ENCODE results near the gene SREBF1.

The SREBF1 gene

DNA sequence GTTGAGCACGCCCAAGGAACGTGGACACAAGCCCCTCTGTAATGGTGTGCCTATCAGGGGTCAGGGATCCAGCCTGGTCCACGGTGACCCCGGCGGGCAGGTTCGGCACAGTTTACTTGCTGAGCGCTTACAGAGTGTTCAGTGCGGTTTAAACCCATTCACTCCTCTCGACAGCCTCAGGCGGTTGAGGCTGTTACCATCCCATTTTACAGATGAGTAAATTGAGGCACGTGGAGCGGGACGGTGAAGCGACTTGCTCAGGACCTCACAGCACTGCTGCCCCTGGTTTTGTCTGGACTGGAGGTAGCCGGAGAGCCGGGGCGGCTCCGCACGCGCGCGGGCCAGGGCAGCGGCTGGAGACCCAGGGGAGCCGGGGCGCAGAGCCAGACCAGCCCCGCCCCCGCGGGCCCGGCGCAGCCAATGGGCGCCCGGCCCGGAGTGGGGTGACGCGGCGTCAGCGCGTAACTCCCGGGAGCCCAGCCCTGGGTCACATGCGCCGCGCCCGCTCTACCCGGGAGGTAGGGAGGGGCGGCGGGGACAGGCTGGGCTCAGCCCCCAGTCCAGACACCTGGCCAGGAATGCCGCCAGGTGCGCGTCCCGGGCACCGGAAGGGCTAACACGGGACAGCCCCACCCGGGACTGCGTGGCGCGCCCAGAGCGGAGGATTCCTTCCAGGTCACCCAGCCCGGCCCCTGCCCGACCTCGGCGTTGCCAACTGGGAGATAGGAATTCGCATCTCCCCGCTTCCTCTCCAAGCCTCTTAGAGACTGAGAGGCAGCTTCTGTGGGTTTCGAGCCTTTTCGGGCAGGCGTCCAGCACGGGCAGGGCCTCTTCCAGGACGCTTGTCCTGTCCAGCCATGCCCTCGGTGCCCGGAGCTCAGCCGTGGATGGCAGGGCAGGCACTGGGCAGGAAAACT is 3.3 kb upstream of the SREBF1 start:
- peak; percentile 86 to 88 for DNase-seq

DNA sequence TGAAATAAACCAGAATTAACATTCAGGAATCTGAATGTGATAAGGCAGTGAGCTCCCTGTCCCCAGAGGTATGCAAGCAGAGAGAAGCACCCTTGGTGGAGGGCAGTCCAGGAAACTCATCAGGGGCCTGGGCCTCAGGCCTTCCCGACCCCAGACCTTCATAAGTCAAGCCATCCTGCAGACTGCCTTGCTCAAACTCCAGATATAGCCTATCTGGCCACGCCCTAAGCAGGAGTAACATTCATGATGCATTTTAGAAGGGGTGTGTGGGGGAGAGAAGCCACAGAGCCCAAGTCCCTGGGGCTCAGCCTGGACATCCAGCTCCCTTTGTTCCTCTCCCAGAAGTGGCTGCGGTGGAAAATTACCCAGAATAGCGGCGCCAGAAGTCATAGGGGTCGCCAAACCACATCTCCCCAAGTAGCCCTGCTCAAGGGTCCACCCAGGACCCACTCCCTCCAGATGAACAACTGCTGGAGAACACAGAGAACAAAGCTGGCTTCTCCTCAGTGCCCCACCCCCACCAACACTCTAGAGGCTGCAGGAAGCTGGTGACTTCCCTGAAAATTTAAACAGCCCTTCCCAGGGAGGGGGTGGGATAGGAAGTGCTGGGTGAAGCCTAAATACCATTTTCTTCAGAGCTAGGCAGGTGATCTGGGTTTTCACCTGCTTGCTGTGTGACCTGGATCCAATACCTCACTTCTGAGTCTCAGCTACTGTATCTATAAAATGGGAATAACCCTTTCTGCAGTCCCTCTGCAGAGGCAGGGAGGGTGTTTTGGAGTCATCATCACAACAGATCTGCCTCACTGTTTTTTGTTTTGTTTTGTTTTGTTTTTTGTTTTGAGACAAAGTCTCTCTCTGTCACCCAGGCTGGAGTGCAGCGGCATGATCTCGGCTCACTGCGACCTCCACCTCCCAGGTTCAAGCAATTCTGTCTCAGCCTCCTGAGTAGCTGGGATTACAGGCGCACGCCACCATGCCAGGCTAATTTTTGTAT is 1.5 kb upstream of the SREBF1 start:
- no peak for DNase-seq

DNA sequence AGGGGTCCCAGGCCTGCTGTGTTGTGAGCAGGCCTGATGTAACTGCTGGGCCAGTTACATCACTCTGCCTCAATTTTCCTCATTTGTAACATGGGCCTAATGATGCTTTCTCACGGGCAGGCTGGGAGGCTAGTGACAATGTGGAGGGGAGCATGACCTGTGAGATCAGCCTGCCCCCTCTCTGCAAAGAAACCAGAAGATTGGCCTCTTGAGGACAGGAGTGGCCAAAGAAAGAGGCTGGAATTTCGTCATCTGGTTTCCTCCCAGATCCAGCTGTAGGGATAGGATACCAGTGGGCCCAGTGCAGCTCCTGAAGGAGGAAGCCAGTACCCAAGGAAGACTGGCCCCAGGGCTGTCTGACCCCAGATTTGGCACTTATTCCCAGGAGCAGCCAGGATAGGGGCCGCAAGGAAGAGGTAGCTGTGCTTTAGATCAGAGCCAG is 615 bp upstream of the SREBF1 start:
- DNase-seq, result no peak

DNA sequence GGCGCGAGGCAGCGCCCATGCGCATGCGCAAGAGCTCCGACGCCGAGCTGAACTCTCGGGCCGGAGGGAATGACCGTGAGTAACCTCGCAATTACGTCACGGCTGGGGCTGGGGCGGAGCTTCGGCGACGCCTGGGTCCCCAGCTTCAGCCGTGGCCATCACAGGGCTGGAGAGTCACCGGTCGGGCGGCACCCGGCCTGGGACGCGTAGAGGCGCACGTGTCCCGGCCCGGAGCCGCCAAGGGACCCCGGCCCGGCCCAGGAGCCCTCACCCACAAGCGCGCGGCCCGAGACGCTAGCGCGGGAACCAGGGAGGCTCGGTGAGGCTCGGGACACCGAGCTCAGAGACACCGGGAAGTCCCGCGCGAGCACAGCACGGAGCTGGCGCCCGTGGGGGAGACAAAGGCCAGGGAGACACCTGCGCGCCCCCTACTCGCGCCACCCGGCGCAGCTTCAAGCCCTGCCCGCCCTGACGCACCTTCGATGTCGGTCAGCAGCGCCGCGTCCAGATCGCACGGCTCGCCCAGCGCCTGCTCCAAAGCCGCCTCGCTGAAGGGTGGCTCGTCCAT is 452 bp downstream of the SREBF1 start:
- peak; percentile 97 for DNase-seq

DNA sequence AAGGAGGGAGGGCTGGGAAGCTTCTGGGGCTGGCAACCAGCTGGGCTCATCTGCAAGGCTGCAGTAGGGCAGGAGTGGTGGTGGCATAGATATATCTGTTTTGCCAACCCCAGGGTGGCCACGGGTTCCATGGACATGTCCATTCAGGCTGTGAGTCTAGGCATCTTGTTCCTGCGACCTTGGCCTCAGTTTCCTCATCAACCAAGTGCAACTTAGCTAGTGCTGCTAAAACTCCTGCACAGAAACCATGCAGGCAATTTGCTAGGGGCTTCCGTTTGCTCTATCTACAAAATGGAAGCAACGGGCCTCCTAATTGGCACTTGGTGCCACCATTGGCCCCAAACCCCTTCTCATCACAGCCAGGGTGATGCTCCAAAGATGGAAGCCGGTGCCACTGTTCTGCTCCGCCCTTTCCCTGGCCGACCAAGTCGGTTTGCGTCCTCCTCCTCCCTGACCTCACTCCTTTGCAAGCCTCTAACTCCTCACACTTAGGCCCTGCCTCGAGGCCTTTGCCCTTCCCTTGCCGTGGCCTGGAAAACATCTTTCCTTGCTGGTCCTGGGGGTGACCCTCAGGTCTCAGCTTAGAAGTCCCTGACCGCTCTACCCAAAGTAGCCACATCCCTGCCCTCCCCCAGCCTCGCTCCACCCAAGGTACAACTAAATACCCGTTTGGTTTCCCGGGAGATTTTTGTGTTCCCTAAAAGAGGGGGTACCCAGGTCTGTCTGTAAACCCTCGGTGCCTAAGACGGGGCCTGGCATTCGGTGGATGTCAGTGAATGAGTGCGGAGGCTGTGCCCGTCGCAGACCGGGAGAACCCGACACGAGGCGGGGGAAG is 1.2 kb downstream of the SREBF1 start:
- DNase-seq, result no peak

DNA sequence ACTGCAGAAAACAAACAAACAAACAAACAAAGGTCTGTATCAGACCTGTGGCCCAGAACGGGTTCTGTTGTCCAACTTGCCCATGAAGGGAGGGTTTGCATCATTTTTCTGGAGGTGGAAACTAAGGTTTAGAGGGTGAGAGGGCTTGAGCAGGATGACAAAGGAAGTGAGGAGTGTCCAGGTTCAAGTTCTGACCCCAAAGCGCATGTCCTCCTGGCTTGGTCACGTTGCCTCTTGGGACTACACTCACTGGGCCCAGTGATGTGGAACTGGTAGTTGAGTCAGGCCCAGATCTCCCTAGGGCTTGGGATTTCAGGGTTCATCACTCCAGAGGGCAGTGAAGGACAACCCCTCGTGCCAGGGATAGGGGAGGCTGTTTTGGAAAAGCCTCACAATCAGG is 1.8 kb downstream of the SREBF1 start:
- DNase-seq, result no peak

DNA sequence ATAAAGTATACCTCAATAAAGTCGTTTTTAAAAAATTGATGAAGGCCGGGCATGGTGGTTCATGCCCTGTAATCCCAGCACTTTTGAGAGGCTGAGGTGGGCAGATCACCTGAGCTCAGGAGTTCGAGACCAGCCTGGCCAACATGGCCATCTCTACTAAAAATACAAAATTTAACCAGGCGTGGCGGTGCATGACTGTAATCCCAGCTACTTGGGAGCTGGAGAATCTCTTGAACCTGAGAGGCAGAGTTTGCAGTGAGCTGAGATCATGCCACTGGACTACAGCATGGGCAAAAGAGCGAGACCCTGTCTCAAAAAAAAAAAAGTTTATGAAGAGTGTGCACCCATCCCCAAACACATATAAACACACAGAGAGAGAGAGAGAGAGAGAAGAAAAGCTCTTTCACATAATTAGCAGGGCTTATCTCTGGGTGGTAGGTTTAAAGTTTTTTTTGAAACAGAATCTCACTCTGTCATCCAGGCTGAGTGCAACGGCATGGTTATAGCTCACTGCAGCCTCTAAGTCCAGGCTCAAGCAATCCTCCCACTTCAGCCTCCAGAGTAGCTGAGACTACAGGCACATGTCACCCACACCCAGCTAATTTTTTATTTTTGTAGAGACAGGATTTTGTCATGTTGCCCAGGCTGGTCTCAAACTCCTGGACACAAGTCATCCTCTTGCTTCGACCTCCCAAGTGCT is 3.0 kb downstream of the SREBF1 start:
- DNase-seq, result no peak

DNA sequence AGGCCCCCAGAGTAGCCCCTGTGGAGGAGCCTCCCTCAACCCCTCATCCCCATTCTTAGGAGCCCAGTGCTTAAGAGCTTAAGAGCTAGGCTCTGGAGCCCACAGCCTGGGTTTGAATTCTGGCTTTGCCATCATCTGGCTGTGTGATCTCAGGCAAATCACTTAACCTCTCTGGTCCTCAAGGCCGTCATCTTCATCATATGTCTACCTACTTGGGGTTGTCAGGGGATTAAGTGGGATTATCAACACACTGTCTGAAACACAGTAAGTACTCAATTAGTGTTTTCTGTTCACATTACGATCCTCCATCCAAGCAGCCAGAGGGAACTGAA is 4.8 kb downstream of the SREBF1 start:
- DNase-seq, result no peak

DNA sequence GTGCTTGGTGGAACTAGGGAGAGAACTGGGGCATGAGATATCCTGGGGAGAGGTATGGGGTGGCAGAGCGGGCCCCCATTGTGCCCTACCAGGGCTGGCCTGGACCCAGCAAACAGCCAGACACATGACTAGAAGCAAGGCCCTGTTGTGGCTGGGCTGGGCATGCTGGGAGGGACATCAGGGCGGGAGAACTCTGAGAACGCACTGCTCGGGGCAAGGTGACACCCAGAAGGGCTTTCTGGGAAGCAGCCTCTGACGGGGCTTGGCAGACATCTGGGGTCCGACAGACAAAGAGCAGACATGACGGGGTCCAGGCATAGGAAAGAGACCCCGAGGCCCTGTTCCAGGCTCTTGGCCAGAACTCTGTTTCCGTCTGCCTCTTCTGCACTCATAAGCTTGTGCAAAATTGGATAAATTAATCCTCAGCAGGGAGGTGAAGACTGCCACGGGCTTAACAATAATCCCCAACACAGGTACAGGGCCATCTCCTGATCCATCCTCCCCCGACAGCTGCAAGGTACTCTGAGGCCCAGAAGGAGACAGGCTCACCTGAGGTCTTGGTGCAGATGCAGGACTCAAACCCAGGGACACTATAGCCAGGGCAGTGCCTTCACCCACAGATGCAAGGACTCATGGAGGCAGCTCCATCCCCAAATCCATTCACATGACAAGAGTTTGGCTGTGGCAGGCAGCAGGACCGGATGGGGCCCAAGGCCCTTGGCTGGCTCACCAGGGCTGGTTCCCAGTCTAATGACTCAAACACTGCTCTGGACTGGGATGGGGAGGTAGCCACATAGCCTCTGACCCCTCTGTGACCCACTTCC is 5.4 kb downstream of the SREBF1 start:
- no peak for DNase-seq

DNA sequence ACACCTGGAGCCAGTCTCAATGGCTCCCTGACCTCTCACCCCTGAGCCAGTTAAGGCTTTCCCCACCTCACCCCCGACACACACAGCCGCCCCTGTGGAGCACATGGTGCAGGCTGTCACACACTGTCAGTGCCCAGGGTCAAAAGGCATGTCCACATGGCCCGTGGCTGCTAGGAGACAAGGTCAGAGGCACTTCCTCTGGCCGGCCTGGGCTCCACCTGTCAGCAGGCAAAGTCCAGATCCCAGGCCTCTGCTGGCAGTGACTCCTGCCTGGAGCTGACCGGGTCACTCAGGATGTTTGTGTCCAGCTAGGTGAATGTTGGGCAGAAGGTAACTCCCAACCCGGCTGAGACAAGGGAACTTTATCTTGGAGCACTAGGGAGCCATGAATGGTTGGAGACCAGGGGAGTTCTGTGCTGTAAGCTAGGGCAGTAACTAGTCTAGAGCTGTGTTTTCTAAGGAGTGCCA is 6.0 kb downstream of the SREBF1 start:
- DNase-seq, result no peak

DNA sequence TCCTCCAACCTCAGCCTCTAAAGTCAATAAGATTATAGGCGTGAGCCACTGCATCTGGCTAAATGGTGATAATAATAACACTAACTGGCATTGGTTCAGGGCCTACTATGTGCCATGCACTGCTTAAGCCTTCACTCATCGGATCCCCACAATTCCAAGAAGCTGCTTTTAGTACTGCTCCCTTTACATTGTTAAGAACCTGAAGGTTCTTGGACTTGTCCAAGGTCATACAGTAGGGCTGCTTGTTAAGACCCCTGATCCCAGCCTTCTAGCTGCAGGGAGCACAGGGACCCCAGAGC is 6.6 kb downstream of the SREBF1 start:
- DNase-seq, result no peak

DNA sequence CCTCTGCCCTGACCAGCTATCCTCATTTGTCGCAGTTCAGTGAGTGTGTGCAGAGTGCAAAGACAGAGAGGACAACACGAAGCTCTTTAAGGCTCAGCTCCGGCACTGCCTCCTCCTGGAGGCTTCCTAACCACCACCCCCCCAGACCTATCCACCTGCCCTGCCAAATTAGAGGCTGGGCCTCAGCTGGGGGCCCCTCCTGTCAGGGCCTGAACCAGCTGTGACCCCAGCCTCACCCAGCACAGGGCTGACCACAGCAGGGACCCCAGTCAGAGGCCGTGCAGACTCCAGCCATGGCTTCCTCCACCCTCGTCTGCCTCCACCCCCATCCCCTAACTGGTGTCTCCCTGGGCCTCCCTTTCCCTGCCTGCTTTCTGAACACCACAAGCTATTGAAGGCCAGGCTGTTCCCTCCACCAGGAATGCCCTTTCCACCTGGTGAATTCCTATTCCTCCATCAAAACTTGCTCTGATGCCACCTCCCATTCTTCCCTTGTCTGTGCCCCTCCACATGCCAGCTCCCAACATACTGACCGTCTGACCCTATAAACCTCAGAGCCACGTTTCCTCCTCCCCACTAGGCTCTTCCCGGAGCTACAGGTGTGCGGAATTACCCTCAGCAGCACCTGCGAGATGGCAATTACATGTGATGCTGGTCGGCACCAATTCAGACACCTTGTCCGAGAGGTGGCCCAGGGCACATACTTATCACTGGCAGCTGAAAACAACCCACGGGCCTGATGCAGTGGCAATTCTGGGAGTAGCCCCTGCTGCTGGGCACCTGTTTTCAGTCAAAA is 8.8 kb downstream of the SREBF1 start:
- DNase-seq, result no peak

DNA sequence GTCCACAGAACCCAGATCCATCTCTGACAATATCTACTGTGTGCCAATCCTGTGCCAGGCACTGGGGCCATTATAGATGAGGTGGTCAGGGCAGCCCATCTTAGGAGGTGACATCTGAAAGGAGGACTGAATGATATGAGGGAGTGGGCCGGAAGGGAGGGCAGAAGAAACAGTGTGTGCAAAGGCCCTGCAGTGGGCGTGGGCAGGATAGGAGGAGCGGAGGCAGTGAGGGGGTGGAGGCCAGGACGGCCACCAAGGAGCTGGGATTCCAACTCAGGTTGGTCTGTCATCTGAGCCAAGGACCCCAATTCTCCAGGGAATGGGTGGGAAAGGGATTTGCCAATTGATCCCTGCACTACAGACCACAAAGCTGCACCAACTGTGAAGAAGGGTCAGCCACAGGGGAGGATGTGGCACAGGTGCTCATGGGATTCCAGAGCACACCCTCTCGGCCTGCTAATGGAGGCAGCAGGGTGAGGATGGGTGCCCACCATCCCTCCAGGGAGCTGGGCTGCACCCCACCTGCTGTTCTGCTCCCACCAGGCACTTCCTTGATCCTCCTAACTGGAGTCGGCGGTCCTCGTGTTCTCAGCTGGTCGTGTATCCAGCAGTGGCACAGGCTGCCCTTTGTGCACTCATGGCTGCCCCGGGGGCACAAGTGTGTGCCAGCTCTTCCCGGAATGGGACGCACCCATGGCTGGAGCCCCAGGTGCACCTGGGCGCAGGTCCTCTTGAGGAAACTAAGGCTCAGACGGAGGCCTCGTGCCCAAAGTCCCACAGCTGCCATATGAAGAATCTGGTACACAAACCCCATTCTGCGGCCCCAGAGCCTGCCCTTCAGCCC is 9.6 kb downstream of the SREBF1 start:
- no peak for DNase-seq

DNA sequence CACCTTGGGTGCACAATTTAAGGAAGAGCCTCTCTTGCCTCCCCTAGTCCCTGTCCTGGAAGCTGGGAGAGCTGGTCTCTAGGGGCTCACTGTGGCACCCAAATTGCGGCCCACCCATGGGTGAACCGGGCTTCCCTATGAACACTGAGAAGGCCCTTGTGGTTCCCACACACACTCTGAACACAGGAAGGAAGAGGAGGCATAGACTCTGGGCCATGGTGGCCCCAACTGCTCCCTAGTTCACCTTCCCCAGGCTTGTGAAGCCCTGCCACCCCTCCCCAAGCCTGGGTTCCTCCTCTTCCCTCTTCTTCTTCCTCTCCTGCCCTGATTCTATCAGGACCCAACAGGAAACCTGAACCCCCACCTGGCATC is 10.5 kb downstream of the SREBF1 start:
- DNase-seq, result no peak

DNA sequence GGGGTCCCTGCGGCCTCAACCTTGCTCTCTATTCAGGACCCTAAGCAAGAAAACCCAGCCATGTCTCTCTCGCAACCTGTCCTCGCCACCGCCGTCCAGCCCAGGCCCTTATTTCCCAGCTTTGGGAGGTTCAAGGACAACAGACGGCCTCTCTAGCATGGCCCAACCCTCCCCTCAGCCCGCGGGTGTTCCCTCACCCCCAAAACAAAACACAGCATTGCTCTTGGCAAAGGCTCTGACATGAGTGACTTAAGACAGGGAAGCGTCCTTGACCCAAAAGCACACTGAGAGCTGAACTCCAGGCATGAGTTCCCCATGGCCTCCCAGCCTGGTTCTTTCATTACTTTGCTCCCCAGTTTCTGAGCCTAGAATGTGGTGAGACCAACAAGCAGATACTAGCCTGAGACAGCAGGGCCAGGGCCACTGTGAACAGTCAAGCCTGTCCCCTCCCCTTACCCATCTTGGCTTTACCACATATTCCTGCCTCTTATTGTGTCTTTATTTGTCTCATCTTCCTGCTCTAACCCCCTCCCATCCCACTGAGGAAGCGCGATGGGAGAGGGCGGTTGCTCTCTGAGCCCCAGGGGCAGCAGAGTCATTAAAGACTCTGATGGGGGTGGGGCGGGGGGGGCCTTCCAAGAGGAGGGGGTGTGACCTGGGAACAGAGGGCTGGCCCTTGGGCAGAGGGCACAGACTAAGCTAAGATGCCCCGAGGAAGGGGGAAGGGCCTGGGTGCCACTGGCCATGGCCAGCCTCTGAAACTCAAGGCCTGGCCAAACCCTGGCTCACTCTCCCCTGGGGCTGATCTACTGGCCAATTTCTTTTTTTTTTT is 11.8 kb downstream of the SREBF1 start:
- DNase-seq, result no peak

DNA sequence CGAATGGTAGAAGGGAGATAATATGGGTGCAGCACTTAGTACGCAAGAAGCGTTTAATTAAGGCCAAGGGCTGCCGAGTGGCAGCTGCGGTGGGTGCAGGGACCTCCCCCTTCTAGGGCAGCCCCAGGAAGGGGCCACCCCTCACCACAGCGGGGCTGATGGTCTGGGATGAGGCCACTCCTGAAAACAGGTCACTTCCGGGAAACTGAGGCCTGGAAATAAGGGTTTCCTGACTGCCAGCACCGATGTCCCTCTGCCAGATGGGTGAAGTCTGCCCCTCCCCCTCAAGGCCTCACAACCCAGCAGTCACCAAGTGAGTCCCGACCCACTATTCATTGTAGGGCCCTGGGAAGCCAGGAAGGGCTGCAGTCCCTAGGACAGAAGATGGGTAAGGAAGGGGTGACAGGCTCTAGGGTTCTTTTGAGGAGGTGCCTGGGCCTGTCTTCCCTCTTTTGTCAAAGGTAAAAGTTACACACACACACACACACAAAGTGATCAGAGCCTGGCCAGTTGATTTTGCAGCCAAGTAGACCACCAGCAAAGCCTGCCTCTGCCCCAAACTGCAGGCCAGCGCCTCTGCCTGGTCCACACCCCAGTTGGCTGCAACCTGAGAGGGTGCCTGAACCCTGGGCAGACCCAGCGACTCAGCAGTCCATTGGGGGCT is 12.5 kb downstream of the SREBF1 start:
- DNase-seq, result peak in 1 of 2 donors; percentile 17

DNA sequence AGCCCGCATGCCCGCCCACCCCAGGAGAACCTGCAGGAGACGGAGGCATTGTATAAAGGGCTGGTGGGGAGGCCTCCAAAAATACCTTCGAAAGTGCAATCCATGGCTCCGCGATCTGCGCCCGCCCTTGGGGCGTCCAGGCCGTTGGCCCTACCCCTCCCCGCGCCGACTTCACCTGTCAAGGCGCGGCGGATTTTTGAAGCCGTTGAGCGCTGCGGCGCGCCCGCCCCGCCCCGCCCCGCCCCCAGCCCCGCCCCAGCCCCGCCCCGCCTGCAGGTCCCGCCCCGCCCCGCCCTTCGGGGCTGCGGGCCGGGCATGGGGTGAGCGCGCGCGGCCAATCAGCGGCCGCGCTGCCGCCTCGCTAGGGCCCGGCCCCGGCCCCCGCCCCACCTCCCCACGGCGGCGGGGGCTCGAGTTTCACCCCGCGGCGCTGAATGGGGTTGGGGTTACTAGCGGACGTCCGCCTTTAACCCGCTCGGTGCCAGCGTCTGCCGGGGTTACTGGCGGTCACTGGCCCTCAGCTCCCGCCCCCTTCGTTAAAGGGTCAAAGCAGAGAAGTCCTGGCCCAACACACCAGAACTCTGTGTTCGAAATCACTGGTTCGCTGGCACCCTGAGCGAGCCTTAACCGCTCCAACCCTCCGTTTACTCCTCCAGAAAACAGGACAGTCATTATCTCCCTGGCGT is 13.2 kb downstream of the SREBF1 start:
- DNase-seq, result peak; percentile 89

All from CD4-positive, alpha-beta T cell treated with Interleukin-1 beta for 1 hour (primary cell).